ENCODE data around the gene TMEM167B.
"Not testable (repeated sequence)": the region's sequence is repeated elsewhere in the genome, so short reads cannot be mapped to it uniquely, and the experiment has no call there.

Gene TMEM167B

GRCh38 chr1:109090196-109091077 is at the start of gene TMEM167B:
Gene TMEM167B, plus strand, starts transcription at chr1:109090764. Its CDS starts 109 bp downstream, at chr1:109090873.
- DNase-seq, result peak; percentile 90

- no peak for DNase-seq
Observed at GRCh38 chr1:109040989-109041620, 49.5 kb upstream of the TMEM167B start.

DNA sequence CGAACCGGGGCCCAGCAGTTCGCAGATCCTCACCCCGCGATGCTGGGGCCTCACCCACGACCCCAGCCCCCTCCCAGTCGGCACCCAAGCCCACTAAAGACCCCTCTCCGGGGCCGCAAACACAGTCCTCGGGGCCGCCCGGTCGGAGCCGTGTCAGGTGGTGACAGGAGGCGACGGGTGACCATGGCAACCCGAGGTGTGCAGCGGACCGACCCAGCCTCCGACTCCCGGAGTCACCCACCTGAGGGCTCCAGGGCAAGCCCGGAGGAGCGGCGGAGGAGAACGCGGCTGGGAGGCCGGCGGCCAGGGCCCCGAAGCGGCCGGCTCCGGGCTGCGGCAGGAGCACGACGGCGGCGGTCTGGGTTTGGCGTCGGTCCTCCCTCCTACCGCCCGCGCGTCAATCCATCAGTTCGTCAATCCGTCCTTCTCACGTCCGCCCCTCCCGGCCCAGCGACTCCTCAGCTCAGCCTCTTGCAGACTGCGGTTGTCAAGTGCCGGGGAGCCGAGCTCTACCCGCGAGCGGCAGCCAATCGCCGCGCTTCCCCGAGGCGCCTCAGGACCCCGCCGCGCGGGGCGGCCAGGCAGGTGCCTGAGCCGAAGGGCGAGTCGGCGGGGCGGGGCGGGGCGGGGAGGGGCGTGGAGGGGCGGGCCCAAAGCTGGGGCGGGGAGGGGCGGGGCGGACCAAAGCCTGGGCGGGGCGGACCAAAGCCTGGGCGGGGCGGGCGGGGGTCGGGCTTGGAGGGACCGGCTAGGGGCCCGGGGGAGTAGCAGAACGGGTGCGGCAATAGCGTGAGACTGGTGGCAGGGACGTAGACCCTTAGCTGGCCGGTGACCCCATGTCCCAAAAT is 48.7 kb upstream of the TMEM167B start, which contains the start of gene WDR47:
Gene WDR47 (minus strand): TSS at position 482 of the 848 bp plus-strand sequence. CDS start 18,590 bp downstream, outside the sequence.
- DNase-seq, result peak; percentile 97

- no peak for DNase-seq
Observed at GRCh38 chr1:109045595-109045994, 45.0 kb upstream of the TMEM167B start.

DNA sequence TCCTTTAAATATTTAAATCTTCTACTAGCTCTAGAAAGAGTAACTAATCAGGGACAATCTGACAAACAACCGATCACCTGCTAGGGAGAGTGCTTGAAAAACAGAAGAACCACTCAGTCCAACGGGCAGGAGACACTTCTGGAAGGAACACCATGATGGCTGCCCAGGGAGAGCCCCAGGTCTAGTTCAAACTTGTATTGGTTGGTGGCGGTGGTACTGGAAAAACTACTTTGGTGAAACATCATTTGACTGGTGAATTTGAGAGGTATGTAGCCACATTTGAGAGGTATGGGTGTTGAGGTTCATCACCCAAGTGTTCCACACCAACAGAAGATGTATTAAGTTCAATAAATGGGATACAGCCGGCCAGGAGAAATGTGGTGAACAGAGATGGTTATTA is 43.9 kb upstream of the TMEM167B start:
- DNase-seq, result no peak

GRCh38 chr1:109047339-109047738 is 43.2 kb upstream of the TMEM167B start:
- DNase-seq, result no peak

GRCh38 chr1:109048335-109048734 is 42.2 kb upstream of the TMEM167B start:
- DNase-seq, result no peak

DNA sequence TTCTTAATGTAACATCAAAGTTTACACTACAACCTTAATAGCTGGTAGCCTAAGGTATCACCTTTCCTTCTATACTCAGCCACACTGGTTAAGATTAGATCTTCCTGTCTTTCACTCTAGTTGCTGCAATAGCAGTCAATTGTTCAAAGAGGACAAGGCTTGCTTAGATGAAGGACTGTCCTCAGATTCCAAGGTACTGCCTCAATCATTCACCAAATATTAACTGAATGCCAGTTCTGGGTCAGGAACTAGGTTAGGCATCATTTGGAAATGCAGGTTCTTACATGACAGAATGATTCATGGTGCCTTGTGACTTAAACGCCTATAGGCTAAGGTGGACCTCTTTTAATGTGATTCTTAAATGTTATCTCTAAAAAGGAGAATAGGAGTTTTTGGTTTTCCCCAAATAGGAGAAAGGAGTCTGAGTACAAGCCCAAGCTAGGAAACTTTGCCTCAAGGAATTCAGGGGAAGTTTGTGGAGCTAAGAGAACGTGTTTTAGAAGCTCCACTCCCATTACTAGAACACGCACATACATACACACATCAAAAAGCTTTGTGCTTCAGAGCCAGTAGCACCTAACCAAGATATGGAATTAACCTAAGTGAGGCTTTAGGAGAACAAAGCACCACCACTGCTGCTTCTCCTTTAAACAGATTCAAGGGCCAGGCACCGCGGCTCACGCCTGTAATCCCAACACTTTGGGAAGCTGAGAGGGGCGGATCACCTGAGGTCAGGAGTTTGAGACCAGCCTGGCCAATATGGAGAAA is 40.2 kb upstream of the TMEM167B start:
- no peak for DNase-seq

DNA sequence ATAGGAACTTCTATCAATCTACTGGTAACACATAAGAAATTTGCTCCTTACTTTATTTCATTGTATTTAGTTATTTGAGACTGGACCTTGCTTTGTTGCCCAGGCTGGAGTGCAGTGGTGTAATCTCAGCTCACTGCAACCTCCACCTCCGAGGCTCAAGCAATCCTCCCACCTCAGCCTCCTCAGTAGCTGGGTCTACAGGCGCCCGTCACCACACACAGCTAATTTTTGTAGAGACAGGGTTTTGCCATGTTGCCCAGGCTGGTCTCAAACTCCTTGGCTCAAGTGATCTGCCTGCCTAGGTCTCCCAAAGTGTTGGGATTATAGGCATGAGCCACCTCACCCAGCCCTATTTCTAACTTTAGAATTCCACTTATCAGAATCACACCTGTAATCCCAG is 38.4 kb upstream of the TMEM167B start:
- not testable (repeated sequence) for DNase-seq

GRCh38 chr1:109056064-109056463 is 34.5 kb upstream of the TMEM167B start:
- DNase-seq, result no peak

- no peak for DNase-seq
Observed at GRCh38 chr1:109059026-109059425, 31.5 kb upstream of the TMEM167B start.

GRCh38 chr1:109060707-109061106 is 29.9 kb upstream of the TMEM167B start:
- DNase-seq, result no peak

GRCh38 chr1:109061183-109061582 is 29.4 kb upstream of the TMEM167B start:
- DNase-seq, result no peak

DNA sequence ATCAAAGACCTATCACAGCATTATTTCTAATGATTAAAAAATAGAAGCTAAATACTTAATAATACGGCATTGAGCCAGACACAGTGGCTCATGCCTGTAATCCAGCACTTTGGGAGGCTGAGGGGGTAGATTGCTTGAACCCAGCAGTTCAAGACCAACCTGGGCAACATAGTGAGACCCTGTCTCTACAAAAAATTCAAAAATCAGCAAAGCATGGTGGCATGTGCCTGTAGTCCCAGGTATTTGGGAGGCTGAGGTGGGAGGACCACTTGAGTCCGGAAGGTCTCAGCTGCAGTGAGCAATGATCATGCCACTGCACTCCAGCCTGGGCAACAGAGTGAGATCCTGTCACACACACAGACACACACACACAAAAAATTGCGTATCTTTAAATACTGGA is 25.4 kb upstream of the TMEM167B start:
- DNase-seq, result no peak

- DNase-seq, result no peak
Observed at GRCh38 chr1:109067883-109068282, 22.7 kb upstream of the TMEM167B start.

DNA sequence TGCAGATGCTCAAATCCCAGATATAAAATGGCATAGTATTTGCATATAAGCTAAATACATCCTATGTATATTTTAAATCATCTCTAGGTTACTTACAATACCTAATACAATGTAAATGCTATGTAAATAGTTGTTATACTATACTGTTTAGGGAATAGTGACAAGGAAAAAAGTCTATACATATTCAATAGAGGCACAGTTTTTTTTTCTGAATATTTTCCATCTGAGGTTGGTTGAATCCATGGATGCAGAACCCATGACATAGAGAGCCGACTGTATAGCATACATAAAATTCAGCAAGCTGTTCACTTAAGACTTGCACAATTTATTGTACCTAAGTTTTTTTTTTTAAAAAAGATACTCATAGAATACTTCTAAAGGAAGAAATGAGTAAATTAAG is 21.3 kb upstream of the TMEM167B start:
- DNase-seq, result no peak

DNA sequence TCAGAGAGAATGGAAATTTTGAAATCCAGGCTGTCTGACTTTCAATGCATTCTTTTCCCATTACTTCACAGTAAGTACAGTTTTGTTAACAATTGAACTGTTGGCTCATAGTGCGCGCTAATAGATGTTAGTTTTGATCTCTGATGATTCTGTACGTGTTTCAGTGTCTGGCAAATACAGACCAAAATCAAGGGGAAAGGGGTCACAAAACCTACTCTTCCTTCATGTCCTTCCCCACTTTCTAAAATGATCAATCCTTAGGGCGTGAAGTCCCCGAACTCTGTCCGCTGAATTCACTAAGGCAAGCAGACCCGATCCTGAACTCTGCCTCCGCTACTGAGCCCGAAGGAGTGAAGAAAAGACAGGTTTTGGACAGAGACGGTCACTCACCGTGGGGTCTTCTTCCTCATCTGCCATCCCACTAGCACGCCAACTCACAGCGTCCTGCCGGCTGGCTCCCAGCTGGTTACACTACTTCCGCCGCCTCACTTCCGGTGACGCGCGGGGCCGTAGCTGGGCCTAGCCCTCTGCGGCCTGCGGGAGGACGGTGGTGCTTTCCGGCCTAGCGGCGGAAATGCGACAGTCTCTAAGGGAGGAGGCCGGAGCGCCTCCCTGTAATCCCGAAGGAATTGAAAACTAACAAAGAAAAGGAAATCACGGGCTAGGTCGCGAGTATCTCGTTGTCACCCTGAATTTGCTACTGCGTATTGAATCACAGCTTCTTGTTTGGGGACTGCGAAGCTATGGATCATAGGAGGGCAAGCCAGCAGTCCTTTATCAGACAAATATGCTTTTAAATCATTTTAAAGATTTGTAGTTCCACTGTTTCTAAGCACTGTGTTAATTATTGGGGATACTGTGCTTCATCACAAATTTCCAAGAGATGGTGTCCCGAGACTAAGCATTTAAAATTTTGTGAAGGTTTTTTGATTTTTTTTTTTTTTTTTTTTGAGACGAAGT is 14.8 kb upstream of the TMEM167B start, which contains the start of gene TAF13:
Gene TAF13 (minus strand): TSS at position 473 of the 960 bp plus-strand sequence. CDS start 56 bp downstream, at position 417.
- DNase-seq, result peak; percentile 89

GRCh38 chr1:109078317-109078716 is 12.2 kb upstream of the TMEM167B start:
- no peak for DNase-seq

- no peak for DNase-seq
Observed at GRCh38 chr1:109079240-109079622, 11.3 kb upstream of the TMEM167B start.

DNA sequence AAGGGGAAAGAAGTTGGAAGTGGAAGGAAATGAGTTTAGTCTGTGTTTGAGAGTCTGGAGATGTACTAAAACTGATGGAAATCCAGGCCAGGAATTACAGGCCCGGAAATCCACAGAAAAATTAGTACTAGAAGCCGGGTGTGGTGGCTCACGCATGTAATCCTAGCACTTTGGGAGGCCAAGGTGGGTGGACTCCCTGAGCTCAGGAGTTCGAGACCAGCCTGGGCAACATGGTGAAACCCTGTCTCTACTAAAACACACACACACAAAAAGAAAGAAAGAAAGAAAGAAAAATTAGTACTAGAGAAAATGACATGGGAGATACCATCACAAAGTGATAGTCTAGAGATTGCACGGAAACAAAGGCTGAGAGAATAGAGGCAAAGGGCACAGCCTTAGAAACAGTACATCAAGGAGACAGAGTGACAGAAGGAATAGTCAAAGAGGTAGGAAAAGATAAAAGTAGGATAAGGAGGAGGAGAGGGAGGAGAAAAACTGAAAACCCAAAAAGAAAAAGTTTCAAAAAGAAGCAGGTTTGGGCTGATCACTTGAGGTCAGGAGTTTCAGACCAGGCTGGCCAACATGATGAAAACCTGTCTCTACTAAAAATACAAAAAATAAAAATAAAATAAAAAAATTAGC is 10.0 kb upstream of the TMEM167B start:
- no peak for DNase-seq
